H9 (cell line): ENCODE data around the gene SNX22. TPM values are rescaled to one million over a fixed set of nuclear protein-coding genes. Genes with fewer than 3 reads are reported as not detected.

ENCODE experiments used
- DNase-seq: peaks from one replicate; pipeline ENCODE4 v3.0.0-alpha.2; 2017
- H2AFZ ChIP-seq: one replicate; pipeline ENCODE4 v1.6.1; 2013; ENCODE audit warnings: mild to moderate bottlenecking, low read length, control low read depth, moderate library complexity
- H2AK5ac ChIP-seq: 2 replicates; pipeline ENCODE4 v1.6.1; 2013; ENCODE audit warnings: low read length, control low read depth, mixed read lengths; ENCODE audit not compliant: insufficient read length
- H2BK120ac ChIP-seq: one replicate; pipeline ENCODE4 v1.6.1; 2013; ENCODE audit warnings: low read depth, mild to moderate bottlenecking, low read length, control low read depth, inconsistent platforms; ENCODE audit not compliant: poor library complexity, severe bottlenecking
- H2BK12ac ChIP-seq: 2 replicates; pipeline ENCODE4 v1.6.1; 2013; ENCODE audit warnings: low read length, control low read depth, mixed read lengths, low read depth; ENCODE audit not compliant: insufficient read length
- H2BK15ac ChIP-seq: 2 replicates; pipeline ENCODE4 v1.6.1; 2013; ENCODE audit warnings: low read depth, low read length, control low read depth
- H2BK20ac ChIP-seq: one replicate; pipeline ENCODE4 v1.6.1; 2013; ENCODE audit warnings: low read depth, mild to moderate bottlenecking, low read length, control low read depth, inconsistent platforms; ENCODE audit not compliant: poor library complexity, severe bottlenecking
- H2BK5ac ChIP-seq: 2 replicates; pipeline ENCODE4 v1.6.1; 2013; ENCODE audit warnings: low read length, control low read depth, mixed read lengths; ENCODE audit not compliant: insufficient read length
- H3K14ac ChIP-seq: 2 replicates; pipeline ENCODE4 v1.6.1; 2013; ENCODE audit warnings: low read length, control low read depth; ENCODE audit not compliant: insufficient read depth
- H3K18ac ChIP-seq: 2 replicates; pipeline ENCODE4 v1.6.1; 2013; ENCODE audit warnings: low read depth, mild to moderate bottlenecking, mixed read lengths, low read length, control low read depth; ENCODE audit not compliant: insufficient read length
- H3K23ac ChIP-seq: 2 replicates; pipeline ENCODE4 v1.6.1; 2013; ENCODE audit warnings: low read length, control low read depth, mixed read lengths, low read depth; ENCODE audit not compliant: insufficient read length
- H3K23me2 ChIP-seq: 2 replicates; pipeline ENCODE4 v1.6.1; 2013; ENCODE audit warnings: low read depth, mild to moderate bottlenecking, mixed read lengths, low read length, control low read depth; ENCODE audit not compliant: insufficient read length, poor library complexity, severe bottlenecking
- H3K27ac ChIP-seq: 2 replicates; pipeline ENCODE4 v1.5.1; 2013; ENCODE audit warnings: low read length, control low read depth, mixed read lengths, low read depth; ENCODE audit not compliant: insufficient read length
- H3K27me3 ChIP-seq: 2 replicates; pipeline ENCODE4 v1.6.1; 2013; ENCODE audit warnings: low read length, control low read depth, inconsistent platforms; ENCODE audit not compliant: insufficient read depth
- H3K4ac ChIP-seq: 2 replicates; pipeline ENCODE4 v1.6.1; 2013; ENCODE audit warnings: low read depth, mild to moderate bottlenecking, control low read depth, inconsistent platforms, low read length, moderate library complexity
- H3K4me1 ChIP-seq: 2 replicates; pipeline ENCODE4 v1.6.1; 2013; ENCODE audit warnings: low read length, control low read depth, inconsistent platforms; ENCODE audit not compliant: insufficient read depth
- H3K4me2 ChIP-seq: 2 replicates; pipeline ENCODE4 v1.6.1; 2013; ENCODE audit warnings: low read length, control low read depth, mixed read lengths; ENCODE audit not compliant: insufficient read length, insufficient read depth
- H3K56ac ChIP-seq: 2 replicates; pipeline ENCODE4 v1.6.1; 2013; ENCODE audit warnings: low read depth, mild to moderate bottlenecking, mixed read lengths, low read length, control low read depth; ENCODE audit not compliant: insufficient read length
- H3K79me1 ChIP-seq: 2 replicates; pipeline ENCODE4 v1.6.1; 2013; ENCODE audit warnings: low read depth, mild to moderate bottlenecking, moderate library complexity, low read length, control low read depth, inconsistent platforms; ENCODE audit not compliant: insufficient read depth, poor library complexity, severe bottlenecking
- H3K79me2 ChIP-seq: 2 replicates; pipeline ENCODE4 v1.6.1; 2013; ENCODE audit warnings: low read length, control low read depth, inconsistent platforms; ENCODE audit not compliant: insufficient read depth
- H3K9ac ChIP-seq: 2 replicates; pipeline ENCODE4 v1.6.1; 2013; ENCODE audit warnings: low read length, control low read depth, mixed read lengths; ENCODE audit not compliant: insufficient read length; ENCODE audit errors: extremely low read depth
- H3K9me3 ChIP-seq: one replicate; pipeline ENCODE4 v1.6.1; 2013; ENCODE audit warnings: low read depth, low read length, inconsistent platforms; ENCODE audit not compliant: control insufficient read depth
- H3T11ph ChIP-seq: one replicate; pipeline ENCODE4 v1.6.1; 2013; ENCODE audit warnings: mild to moderate bottlenecking, low read length, control low read depth, inconsistent platforms
- H4K20me1 ChIP-seq: one replicate; pipeline ENCODE4 v1.6.1; 2013; ENCODE audit not compliant: control insufficient read depth, insufficient read length, insufficient read depth
- H4K5ac ChIP-seq: 2 replicates; pipeline ENCODE4 v1.6.1; 2013; ENCODE audit warnings: low read depth, mild to moderate bottlenecking, mixed read lengths, low read length, control low read depth; ENCODE audit not compliant: insufficient read length
- H4K8ac ChIP-seq: replicated peaks from 2 replicates; pipeline ENCODE4 v1.6.1; 2013; ENCODE audit warnings: low read length, control low read depth, mixed read lengths, low read depth; ENCODE audit not compliant: insufficient read length
- H4K91ac ChIP-seq: 2 replicates; pipeline ENCODE4 v1.6.1; 2013; ENCODE audit warnings: low read depth, mild to moderate bottlenecking, moderate library complexity, mixed read lengths, low read length, control low read depth; ENCODE audit not compliant: insufficient read length
- H3K27ac Mint-ChIP-seq, 3 experiments: 2 replicates in 2 of 3; 3 replicates in 1 of 3; pipeline ENCODE4 v1.8.0; 2020 to 2021; ENCODE audit warnings: mixed read lengths in 3 of 3, mild to moderate bottlenecking in 1 of 3, moderate library complexity in 1 of 3
- H3K27me3 Mint-ChIP-seq: 2 replicates; pipeline ENCODE4 v1.8.0; 2021; ENCODE audit warnings: low read depth, mild to moderate bottlenecking, moderate library complexity, mixed read lengths
- H3K36me3 Mint-ChIP-seq, 3 experiments: 2 replicates in 2 of 3; 3 replicates in 1 of 3; pipeline ENCODE4 v1.8.0; 2020 to 2021; ENCODE audit warnings: low read depth in 3 of 3, mixed read lengths in 3 of 3; ENCODE audit not compliant: insufficient read depth in 1 of 3
- H3K4me1 Mint-ChIP-seq, 2 experiments: 2 replicates each; pipeline ENCODE4 v1.8.0; 2020; ENCODE audit warnings: mixed read lengths in 2 of 2
- H3K4me3 Mint-ChIP-seq, 2 experiments: 2 replicates in 1 of 2; 3 replicates in 1 of 2; pipeline ENCODE4 v1.8.0; 2020 to 2021; ENCODE audit warnings: mild to moderate bottlenecking in 2 of 2, mixed read lengths in 2 of 2, moderate library complexity in 1 of 2
- H3K9me3 Mint-ChIP-seq, 2 experiments: 2 replicates in 1 of 2; 3 replicates in 1 of 2; pipeline ENCODE4 v1.8.0; 2020; ENCODE audit warnings: mild to moderate bottlenecking in 2 of 2, mixed read lengths in 2 of 2, moderate library complexity in 1 of 2
- CTCF ChIP-seq: fragments of 200-600 bp; sonication (generic); conservative IDR thresholded peaks from 3 replicates; pipeline ENCODE4 v1.8.0; 2021; ENCODE audit warnings: antibody characterized with exemption, mild to moderate bottlenecking
- WGBS: extraction: QIAGEN DNeasy Blood & Tissue Kit; methylation state at CpG from one replicate; pipeline ENCODE4 v1.1.7; 2013; ENCODE audit warnings: missing lambda C conversion rate, low lambda C conversion rate, mixed read lengths; ENCODE audit not compliant: insufficient read length; ENCODE audit errors: extremely low coverage; 5-methylcytosine and 5-hydroxymethylcytosine counted together
- total RNA-seq: library from RNA; stranded (reverse); gene quantifications from 2 replicates; pipeline ENCODE4 v1.2.1, GENCODE V29; 2021

The SNX22 gene
- total RNA-seq, 1 experiment from 2014 or later: 4.8 TPM

GRCh38 chr15:64162478-64162868 is 10.9 kb downstream of the SNX22 start:
- Histone ChIP-seq H2BK5ac (no peak overlapping the region), H2AK5ac (no peak overlapping the region), H3K27ac (no peak overlapping the region), H3K9me3 (no peaks in the 10 kb centered on the region), H3K4me2 (peak overlapping the region; percentile 77), H2BK12ac (no peak overlapping the region), H3K4me1 (no peaks in the 10 kb centered on the region; the same call in 1 of the 2 replicates), H4K5ac (no peak overlapping the region), H2BK20ac (no peak overlapping the region), H3K9ac (peak overlapping the region; percentile 71), H3K23me2 (no peaks in the 10 kb centered on the region), H2AFZ (no peak overlapping the region), H3K79me2 (no peaks in the 10 kb centered on the region; the same call in 1 of the 2 replicates), H3K27me3 (no peaks in the 10 kb centered on the region), H3K18ac (peak overlapping the region; percentile 37), H3K79me1 (no peaks in the 10 kb centered on the region), H3T11ph (no peak overlapping the region), H3K56ac (no peak overlapping the region), H4K91ac (no peak overlapping the region), H2BK120ac (no peak overlapping the region), H3K14ac (peak overlapping the region; percentile 65; the same call in 1 of the 2 replicates), H2BK15ac (no peak overlapping the region), H3K4ac (no peak overlapping the region), H4K8ac (no peak overlapping the region), H4K20me1 (no peaks in the 10 kb centered on the region), H3K23ac (no peak overlapping the region)
- TF ChIP-seq CTCF: no peak
- Mint-ChIP-seq H3K27ac (peak overlapping the region; percentile 55 to 89 (median 86); a peak in 5 of 7 replicates), H3K9me3 (no peaks in the 10 kb centered on the region; a peak in 1 of 5 replicates), H3K36me3 (peaks cover 26 to 39% (median 29%) of the 10 kb centered on the region in 3 experiments; a peak in 6 of 7 replicates), H3K4me1 (peaks cover 28 to 29% of the 10 kb centered on the region in 2 experiments), H3K4me3 (peak overlapping the region; percentile 88 to 91), H3K27me3 (no peaks in the 10 kb centered on the region)
- no CpG with 5 or more reads among the region's 21 CpGs for WGBS
- no peak for DNase-seq
